ENCODE results near the gene PSMA2.

GRCh38 chr7:42907316-42907715, 24.7 kb downstream of the PSMA2 start:
- no peak for TF ChIP-seq MAX (IDR thresholded peaks at IDR 0.05; ENCODE audit: low read depth)
- TF ChIP-seq YY1 (IDR thresholded peaks at IDR 0.05; ENCODE audit: low read depth) = no peak
- no peak for TF ChIP-seq CTCF (IDR thresholded peaks at IDR 0.05)
- TF ChIP-seq, protein P1, sequence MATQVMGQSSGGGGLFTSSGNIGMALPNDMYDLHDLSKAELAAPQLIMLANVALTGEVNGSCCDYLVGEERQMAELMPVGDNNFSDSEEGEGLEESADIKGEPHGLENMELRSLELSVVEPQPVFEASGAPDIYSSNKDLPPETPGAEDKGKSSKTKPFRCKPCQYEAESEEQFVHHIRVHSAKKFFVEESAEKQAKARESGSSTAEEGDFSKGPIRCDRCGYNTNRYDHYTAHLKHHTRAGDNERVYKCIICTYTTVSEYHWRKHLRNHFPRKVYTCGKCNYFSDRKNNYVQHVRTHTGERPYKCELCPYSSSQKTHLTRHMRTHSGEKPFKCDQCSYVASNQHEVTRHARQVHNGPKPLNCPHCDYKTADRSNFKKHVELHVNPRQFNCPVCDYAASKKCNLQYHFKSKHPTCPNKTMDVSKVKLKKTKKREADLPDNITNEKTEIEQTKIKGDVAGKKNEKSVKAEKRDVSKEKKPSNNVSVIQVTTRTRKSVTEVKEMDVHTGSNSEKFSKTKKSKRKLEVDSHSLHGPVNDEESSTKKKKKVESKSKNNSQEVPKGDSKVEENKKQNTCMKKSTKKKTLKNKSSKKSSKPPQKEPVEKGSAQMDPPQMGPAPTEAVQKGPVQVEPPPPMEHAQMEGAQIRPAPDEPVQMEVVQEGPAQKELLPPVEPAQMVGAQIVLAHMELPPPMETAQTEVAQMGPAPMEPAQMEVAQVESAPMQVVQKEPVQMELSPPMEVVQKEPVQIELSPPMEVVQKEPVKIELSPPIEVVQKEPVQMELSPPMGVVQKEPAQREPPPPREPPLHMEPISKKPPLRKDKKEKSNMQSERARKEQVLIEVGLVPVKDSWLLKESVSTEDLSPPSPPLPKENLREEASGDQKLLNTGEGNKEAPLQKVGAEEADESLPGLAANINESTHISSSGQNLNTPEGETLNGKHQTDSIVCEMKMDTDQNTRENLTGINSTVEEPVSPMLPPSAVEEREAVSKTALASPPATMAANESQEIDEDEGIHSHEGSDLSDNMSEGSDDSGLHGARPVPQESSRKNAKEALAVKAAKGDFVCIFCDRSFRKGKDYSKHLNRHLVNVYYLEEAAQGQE (IDR thresholded peaks at IDR 0.05; ENCODE audit: low read depth, low read length) = no peak
- no peak for TF ChIP-seq RFX5 (IDR thresholded peaks at IDR 0.05; ENCODE audit: low read length)
- no peak for TF ChIP-seq POLR2AphosphoS5 (IDR thresholded peaks at IDR 0.05; ENCODE audit: low read depth, low read length)

Data from SK-N-SH (cell line).